GM21367 (cell line): Measurements from ENCODE around the gene GLRA1.
"Not testable (repeated sequence)": the region's sequence is repeated elsewhere in the genome, so short reads cannot be mapped to it uniquely, and the experiment has no call there.

Source experiments
- ATAC-seq: cut with Tn5 transposase; IDR thresholded peaks from one replicate; pipeline ENCODE4 v1.9.1; 2021; ENCODE audit not compliant: unreplicated experiment

Gene GLRA1

DNA sequence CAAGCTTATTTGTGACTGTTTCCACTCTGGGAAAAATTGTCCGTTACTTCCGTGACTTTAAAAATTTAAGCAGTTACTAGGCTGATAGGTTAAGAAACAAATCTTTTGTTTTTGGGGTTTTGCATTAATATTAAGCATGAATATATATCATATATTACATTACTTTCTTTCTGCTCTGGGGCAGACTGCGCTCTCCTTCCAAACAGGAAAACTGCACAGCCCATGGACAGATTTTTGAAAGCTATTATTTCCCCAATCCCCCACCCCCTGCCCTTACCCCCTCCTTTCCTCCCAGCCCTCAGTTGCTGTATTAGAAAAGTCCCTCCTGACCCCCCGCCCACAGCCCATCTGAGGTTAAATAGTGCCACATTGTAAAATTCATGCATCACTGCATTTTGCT lies 102.5 kb downstream of the GLRA1 start:
- no peak for ATAC-seq

DNA sequence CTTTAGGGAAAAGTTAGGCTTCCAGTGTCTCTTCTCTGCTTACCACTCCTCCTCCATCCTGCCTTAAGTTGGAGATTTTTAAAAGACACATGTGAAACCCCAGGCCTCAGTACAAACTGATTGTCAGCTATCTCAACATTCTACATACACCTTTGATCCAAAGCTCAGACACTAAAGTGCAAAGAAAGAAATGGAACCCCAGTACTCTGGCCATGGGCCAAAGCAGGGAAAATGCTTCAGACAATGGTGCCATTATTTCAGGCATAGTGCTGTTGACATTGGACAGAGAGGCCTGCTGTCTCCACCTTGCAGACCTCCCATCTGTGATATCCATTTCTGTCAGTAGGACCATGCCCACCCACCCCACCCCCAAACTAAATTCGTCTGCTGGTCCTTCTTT lies 103.7 kb downstream of the GLRA1 start:
- ATAC-seq: no peak

DNA sequence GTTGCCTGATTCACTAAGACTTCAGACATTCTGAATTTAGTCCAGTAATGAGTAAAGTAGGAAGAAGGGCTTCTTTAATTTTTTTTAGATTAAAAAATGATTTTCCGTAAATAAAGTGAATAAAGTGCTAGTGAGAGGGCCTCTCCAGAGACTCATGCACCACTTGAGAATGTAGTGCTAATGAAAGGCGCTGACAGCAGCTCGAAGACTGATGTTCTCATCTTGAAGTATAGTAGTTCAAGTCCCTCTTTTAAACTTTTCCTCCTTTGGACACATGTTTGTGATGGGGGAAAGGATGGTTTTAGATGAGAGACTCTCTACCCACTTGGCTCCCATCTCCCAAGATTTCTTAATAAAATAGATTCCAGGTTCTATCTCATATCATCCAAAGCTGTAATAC lies 104.4 kb downstream of the GLRA1 start:
- ATAC-seq: no peak

DNA sequence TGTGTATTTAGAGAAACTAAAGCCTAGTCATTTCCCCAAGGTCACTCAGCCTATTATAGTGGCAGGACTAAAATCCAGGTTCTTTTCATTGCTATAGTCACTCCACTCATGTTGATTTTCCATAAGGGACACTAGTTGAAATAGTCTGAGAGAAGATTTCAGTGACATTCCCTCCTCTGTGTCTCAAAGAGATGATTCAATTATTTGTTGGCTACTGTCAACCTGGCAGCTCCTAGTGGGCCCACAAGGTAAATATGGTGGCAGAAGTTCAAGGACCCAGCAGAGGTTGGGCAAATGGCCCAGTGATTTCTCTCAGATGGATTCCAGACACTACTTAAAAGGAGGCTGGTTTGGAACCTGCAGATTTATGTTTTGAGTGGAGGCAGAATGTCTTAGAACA lies 104.8 kb downstream of the GLRA1 start:
- ATAC-seq: no peak

DNA sequence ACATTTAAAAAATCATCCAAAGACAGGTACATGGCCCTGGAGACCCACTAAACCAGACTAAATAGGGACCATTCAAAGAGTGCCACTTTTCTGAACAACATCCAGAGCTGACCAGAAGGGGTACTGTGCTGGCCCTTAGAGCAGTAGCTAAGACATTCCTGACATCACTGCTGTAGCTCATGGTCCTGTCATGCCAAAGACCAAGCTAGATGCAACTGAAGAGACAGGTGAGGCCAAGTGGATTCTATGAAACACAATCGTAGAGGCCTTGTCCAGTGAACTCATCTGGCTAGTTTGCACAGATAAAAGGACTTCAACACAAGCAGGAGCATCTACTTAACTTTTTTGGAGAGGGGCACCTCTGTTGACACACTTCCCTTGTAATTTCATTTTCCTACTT lies 109.6 kb downstream of the GLRA1 start:
- no peak for ATAC-seq

DNA sequence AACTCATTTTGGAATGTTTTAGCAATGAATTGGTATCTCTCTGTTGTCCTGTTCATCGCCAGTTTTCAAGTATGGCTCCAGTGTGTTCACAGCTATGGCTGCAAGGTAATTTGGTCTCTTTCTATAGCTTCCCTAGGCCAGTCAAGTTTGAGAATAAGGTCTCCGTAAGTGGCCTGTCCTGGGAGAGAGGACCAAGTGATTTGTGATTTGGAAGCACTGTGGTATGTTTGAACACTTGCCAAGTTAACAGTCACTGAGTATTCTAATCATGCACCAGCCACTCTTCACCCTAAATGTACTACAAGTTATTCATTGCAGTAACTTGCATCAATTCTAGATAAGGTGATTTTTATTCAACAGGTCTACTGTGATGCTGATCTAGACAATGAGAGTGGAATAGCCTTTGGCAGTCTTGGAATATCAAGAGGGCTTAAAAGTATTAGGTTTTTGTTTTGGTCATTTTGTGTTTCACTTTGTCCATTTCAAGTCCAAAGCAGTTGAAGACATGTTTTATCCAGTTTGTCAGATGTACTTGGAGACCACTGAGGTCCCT lies 111.8 kb downstream of the GLRA1 start:
- no peak for ATAC-seq

DNA sequence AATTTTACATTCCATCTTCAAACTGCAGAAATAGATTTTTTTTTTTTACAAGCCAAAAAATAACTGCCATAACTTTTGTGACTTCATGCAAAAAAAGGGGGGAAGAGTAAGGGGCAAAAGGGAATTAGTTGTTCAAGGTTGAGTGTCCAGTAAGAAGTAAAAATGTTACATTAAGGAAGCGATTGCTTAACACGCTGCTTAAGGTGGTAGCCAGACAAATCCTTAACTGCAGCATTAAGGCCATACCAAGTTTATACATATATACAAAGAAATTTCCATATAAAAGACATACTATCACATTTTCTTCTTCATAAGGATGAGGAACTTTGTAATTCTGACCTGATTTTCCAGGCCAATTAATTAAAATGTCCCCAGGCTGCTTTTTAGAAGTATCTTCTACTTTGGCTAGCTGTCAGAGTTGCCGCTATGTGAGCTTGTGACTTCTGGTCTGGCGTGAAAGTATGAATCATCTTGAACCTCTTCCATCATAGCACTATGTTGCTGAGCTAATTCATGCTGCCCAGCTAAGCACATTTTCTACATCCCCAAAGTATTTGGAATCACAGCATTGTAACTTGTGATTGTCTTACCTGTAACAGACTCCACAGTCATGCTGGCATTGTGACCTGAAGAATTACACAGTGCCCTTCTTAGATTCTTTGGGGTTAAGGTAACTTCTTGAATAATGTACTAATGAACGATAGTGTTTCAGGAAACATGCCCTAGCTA lies 112.9 kb downstream of the GLRA1 start:
- no peak for ATAC-seq

DNA sequence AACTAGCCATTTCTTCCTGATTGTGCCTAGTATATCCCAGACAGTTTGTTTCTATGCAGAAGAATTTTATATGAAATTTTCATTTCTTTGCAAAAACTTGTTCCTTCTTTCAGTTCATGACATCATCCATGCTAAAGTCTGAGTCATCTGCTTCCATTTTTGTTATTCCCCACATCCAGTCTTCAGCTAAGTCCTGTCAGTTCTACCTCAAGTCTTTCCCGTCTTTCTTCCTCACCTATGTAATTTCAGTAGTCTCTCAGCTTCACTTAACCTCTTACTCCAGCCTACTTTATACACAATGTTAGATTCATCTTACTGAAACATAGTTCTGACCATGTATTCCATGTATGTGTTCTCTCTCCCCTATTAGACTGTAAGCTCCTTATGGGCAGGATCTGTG lies 113.8 kb downstream of the GLRA1 start:
- ATAC-seq: no peak

DNA sequence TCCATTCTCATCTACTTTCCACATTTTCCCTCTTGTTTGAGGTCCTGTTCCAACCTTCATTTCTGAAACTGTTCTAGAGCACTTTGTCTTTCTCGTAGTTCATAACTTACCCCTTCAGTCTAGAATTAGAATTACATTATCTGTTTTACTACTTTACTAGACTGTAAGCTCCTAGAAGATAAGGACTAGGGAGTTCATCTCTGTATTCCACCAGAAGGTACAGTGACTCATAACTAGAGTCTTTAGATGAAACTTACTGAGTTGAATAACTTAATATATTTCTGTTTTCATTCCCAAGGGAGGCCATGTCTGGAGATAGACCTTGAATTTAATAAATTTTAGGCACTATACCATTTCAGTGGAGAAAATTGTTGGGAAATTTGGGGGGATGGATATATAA lies 114.2 kb downstream of the GLRA1 start:
- no peak for ATAC-seq

DNA sequence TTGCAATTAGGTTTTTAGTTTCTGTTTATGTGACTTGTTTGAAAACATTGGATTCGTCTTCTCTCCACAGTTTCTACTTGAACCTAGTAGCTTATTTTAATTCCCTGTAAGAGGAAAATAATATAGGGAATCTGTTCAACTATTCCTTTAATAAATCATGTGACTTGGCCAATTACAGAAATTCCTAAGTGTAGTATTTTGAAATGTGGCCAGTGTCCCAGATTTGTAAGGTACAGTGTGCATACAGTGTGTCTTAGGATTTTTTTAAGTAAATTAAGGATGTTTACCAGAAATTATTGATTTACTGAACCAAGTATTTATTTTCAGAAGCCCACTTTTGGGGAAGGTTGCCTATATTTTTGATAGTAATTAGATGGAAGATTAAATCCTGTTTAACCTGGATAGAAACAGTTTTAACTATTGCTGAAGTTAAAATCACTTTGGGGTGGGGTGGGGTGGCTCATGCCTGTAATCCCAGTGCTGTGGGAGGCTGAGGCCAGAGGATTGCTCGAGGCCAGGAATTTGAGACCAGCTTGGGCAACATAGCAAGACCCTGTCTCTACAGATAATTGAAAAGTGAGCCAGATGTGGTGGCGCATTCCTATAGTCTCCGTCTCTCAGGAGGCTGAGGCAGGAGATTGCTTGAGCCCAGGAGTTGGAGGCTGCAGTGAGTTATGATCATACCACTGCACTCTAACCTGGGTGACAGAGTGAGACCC lies 116.0 kb downstream of the GLRA1 start:
- ATAC-seq: no peak

DNA sequence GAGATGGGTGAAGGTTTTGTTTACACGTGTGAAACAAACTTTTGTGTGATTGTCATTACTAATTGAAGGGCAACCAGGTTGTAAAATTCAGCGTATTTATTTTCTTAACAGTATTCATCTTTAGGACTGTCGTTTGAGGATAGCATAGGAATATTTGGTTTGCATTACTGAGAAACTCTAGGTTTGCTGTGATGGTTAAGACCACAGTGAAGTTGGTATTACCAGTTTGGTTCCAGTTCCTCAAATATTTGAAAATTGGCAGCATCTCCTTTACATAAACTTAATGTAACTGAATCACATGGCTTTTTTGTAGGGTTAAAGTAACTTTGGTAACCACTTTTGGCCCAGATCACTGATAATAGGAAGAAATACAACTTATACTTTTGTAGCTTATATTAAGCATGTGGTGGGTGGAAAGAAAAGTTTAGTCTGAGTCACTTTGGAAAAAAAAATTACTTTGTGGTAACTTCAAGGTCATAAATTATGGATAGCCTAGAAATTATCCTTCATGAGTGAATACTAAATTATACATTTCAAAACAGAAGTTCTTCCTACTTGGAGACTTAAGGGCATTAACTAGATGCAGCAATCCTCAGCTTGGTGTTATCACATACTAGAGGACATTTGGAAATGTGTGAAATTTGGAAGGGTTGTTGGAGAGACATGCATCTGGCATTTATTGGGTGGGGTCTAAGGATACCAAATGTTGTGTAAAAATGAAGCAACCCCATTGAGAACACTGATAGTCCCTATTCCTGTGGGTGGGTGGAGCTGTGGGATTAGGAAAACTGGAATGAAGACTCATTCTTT lies 119.0 kb downstream of the GLRA1 start:
- no peak for ATAC-seq

DNA sequence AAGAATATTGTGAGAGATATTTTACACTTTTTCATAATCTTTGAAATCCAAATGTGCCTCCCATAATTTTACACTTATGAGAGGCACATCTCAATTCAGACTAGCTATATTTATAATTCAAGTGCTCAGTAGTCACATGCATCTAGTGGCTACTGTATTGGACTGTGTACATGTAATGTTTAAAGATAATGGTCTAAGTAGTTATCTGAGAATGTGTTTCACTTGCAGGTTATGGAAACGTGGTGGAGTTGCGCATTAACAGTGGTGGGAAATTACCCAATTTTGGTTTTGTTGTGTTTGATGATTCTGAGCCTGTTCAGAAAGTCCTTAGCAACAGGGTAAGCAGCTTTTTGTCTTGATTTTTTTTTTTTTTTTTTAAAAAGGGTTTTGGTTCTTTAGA lies 124.1 kb downstream of the GLRA1 start:
- no peak for ATAC-seq

DNA sequence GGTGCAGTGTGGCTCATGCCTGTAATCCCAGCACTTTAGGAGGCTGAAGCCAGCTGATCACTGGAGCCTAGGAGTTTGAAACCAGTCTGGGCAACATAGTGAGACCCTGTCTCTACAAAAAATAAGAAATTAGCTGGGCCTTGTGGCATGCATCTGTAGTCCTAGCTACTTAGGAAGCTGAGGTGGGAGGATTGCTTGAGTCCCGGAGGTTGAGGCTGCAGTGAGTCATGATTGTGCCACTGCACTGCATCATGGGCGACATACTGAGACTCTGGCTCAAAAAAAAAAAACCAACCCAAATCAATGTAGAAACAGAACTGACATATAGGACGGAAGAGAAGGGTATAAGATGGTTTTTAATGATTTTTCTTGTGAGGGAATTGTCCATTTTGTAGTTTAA lies 125.2 kb downstream of the GLRA1 start:
- ATAC-seq: no peak

DNA sequence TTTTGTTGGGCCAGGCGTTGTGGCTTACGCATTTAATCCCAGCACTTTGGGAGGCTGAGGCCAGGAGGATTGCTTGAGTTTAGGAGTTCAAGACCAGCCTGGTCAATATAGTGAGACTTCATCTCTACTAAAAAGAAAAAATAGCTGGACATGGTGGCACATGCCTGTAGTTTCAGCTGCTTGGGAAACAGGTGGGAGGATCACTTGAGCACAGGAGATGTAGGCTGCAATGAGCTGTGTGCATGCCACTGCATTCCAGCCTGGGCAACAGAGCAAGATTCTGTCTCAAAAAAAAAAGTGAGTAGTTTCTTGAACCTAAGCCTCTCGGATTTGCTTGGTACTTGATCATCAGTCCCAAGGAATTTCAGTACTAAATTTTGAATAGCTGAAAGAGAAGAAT lies 126.0 kb downstream of the GLRA1 start:
- ATAC-seq: no peak

DNA sequence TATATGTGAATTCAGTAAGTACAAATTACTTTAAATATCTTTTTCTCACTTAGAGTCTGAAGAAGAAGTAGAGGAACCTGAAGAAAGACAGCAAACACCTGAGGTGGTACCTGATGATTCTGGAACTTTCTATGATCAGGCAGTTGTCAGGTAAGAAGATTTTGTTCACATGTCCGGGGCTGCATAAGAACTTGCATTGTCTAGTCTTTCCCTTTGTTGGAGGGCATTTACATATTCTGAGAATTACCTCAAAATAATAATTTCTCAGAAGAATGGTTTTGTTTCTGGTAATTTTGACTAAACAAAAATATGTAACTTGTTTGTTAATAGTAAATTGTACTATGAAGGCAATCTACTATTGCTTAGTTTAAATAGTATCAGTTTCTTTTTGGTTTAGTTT lies 129.2 kb downstream of the GLRA1 start:
- ATAC-seq: no peak

DNA sequence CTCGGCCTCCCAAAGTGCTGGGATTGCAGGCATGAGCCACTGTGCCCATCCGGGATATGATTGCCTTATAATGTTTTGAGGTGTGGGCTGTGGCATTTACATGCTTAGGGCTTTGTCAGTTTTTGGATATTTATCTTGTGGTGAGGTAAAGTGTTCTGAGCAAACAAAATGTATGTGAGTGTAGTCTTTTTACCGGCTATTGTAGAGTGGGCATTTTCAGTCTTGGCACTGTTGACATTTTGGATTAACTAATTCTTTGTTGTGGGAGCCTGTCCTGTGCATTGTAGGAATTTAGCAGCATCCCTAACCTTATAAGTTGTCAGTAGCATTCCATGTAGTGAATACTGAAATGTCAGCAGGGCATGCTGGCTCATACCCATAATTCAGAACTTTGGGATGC lies 131.3 kb downstream of the GLRA1 start:
- no peak for ATAC-seq

DNA sequence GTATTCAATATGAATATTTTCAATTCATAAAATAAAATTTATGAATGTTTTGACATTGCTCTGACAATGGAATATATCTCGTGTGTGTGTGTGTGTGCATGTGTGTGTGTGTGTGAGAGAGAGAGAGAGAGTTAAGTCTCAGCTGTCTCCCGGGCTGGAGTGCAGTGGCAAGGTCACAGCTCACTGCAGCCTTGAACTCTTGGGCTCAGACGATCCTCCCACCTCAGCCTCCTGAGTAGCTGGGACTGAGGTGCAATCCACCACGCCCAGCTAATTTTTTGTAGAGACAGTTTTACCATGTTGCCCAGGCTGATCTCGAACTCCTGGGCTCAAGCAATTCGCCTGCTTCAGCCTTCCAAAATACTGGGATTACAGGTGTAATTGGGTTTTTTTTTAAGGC lies 136.8 kb downstream of the GLRA1 start:
- ATAC-seq: no peak

DNA sequence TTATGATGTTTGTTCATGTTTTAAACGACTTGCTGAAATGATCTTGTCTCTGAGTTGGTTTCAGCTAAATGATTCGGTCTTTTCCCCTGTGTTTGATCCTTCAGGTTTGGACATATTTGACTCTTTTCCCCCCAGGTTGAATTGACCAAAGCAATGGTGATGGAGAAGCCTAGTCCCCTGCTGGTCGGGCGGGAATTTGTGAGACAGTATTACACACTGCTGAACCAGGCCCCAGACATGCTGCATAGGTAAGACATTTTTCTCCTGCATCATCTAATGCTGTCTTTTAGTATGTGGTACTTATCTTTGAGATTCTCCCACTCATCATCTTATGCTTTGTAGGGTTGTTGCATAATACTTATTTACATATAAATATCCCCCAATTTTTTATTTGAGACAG lies 138.2 kb downstream of the GLRA1 start:
- no peak for ATAC-seq

DNA sequence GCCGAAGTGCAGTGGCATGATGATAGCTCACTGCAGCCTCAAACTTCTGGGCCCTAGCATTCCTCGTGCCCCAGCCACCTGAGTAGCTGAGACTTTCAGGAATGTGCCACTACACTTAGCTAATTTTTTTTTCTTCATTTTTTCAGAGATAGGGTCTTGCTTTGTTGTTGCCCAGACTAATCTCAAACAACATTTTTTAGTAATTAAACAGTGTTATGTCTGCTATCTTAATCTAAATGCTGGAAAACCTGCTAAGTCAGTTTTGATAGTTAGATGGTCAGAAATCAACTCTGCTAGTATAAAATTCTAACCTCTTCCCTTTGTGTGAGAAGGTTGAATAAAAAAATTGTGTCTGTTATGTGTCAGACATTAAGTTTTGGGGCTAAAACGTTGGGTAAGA lies 140.5 kb downstream of the GLRA1 start:
- ATAC-seq: no peak

DNA sequence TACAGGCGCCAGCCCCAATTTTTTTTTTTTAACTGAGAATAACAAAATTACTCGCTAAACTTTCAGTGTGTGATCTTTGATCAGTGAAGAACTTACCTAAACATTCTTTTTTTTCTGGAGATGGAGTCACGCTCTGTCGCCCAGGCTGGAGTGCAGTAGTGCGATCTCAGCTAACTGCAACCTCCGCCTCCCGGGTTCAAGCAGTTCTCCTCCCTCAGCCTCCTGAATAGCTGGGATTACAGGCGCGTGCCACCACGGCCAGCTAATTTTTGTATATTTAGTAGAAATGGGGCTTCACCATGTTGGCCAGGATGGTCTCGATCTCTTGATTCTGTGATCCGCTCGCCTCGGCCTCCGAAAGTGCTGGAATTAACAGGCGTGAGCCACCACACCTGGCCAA lies 141.0 kb downstream of the GLRA1 start:
- ATAC-seq: not testable (repeated sequence)

DNA sequence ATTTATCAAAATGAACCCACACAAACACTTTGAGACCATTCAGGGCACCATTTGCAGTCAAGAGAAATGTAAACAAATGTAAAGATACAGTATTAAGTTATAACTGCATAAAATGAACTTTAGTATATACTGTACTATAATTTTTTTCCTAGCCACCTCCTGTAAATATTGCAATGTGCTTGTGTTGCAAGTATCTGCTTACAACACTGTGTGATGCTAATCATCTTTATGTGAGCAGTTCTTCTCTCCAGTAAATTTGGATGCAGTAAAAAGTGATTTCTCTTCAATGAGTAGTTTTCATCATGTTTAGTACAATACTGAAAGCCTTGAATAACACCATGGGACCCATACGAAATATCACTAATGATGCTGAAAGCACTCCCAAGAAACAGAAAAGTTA lies 143.4 kb downstream of the GLRA1 start:
- ATAC-seq: no peak

DNA sequence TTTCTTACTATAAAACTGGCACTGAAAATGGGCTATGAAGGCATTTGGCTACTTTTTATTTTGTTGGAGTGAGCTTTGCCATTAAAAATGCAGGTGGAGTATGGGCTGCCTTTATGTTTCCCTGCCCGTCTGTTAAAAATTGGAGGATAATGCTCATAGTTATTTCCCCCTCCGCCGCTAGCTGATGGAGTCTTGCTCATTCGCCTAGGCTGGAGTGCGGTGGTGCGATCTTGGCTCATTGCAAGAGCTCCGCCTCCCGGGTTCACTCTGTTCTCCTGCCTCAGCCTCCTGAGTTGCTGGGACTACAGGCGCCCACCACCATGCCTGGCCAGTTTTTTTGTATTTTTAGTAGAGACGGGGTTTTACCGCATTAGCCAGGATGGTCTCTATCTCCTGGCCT lies 144.3 kb downstream of the GLRA1 start:
- no peak for ATAC-seq
